B cell (primary cell): Measurements from ENCODE around the gene AKAP3. TPM values are rescaled to one million over a fixed set of nuclear protein-coding genes. Genes with fewer than 3 reads are reported as not detected.

Experiments used
- ATAC-seq: fragments of 200-7000 bp; cut with Tn5 transposase; one replicate; pipeline ENCODE4 v1.10.0; 2021; ENCODE audit warnings: low read depth, mild to moderate bottlenecking, moderate number of reproducible peaks, moderate library complexity
- CTCF ChIA-PET: fragments of 350-600 bp; sonication (Branson Sonifier 250); formaldehyde crosslinking; loops from one replicate; lab custom pipeline; 2021; ENCODE audit warnings: antibody characterized with exemption, inconsistent platforms; lab: Charles Lee
- POLR2A ChIA-PET: fragments of 350-600 bp; sonication (Branson Sonifier 250); formaldehyde crosslinking; loops from one replicate; lab custom pipeline; 2021; ENCODE audit warnings: antibody characterized with exemption; lab: Charles Lee
- DNase-seq: peaks from one replicate; pipeline ENCODE4 v3.0.0; 2013
- H2AFZ ChIP-seq: 2 replicates; pipeline ENCODE4 v1.6.1; 2012; ENCODE audit warnings: mild to moderate bottlenecking, low read depth, low read length; ENCODE audit not compliant: insufficient read depth, poor library complexity, severe bottlenecking
- H3K27ac ChIP-seq, 2 donors: 1 replicate in 1 of 2; 2 replicates in 1 of 2; pipeline ENCODE4 v1.5.1; 2012 to 2013; ENCODE audit warnings: low read length in 2 of 2, mild to moderate bottlenecking in 2 of 2, moderate library complexity in 1 of 2
- H3K27me3 ChIP-seq, 4 experiments: fragments of 200-600 bp in 1 of 4; sonication (generic) in 1 of 4; replicated peaks in 1 of 4; 1 replicate in 2 of 4; 2 replicates in 2 of 4; pipeline versions ENCODE4 v1.6.1 to v1.7.0; 2013 to 2016; ENCODE audit warnings: low read length in 3 of 4, mild to moderate bottlenecking in 2 of 4, mixed read lengths in 1 of 4, moderate library complexity in 1 of 4; ENCODE audit not compliant: insufficient read depth in 4 of 4, control insufficient read depth in 3 of 4; ENCODE audit errors: control extremely low read depth in 1 of 4
- H3K36me3 ChIP-seq, 2 experiments: replicated peaks in 1 of 2; 1 replicate in 1 of 2; 2 replicates in 1 of 2; pipeline versions ENCODE4 v1.6.1 to v1.7.1; 2013; ENCODE audit warnings: low read length in 1 of 2; ENCODE audit not compliant: insufficient read depth in 2 of 2, control insufficient read depth in 1 of 2; ENCODE audit errors: control extremely low read depth in 1 of 2, extremely low read depth in 1 of 2
- H3K4me1 ChIP-seq, 2 donors: fragments of 200-600 bp in 1 of 2; sonication (generic) in 1 of 2; 1 replicate in 1 of 2; 2 replicates in 1 of 2; pipeline versions ENCODE4 v1.5.1 to v1.6.1; 2013 to 2017; ENCODE audit warnings: low read length in 2 of 2; ENCODE audit not compliant: control insufficient read depth in 2 of 2, insufficient read depth in 2 of 2
- H3K4me2 ChIP-seq: replicated peaks from 2 replicates; pipeline ENCODE3; 2012; ENCODE audit warnings: mild to moderate bottlenecking, low read depth, low read length; ENCODE audit not compliant: poor library complexity, severe bottlenecking
- H3K4me3 ChIP-seq, 5 experiments: fragments of 200-600 bp in 1 of 5; sonication (generic) in 1 of 5; 1 replicate in 3 of 5; 2 replicates in 2 of 5; pipeline versions ENCODE4 v1.5.1 to v1.7.0; 2011 to 2016; ENCODE audit warnings: low read length in 4 of 5, mild to moderate bottlenecking in 4 of 5, low read depth in 2 of 5, control low read depth in 1 of 5, moderate library complexity in 1 of 5; ENCODE audit not compliant: insufficient read depth in 1 of 5; ENCODE audit errors: control extremely low read depth in 1 of 5, extremely low read depth in 1 of 5
- H3K79me2 ChIP-seq: fragments of 200-600 bp; sonication (generic); one replicate; pipeline ENCODE4 v1.6.0; 2016; ENCODE audit warnings: low read length; ENCODE audit not compliant: control insufficient read depth, insufficient read depth
- H3K9ac ChIP-seq: fragments of 200-600 bp; sonication (generic); 2 replicates; pipeline ENCODE4 v1.6.1; 2017; ENCODE audit warnings: mild to moderate bottlenecking, low read length, moderate library complexity
- H3K9me3 ChIP-seq, 3 donors: one replicate each; pipeline versions ENCODE4 v1.6.1 to v1.7.1; 2013; ENCODE audit warnings: low read length in 2 of 3; ENCODE audit not compliant: control insufficient read depth in 2 of 3, insufficient read depth in 1 of 3; ENCODE audit errors: control extremely low read depth in 1 of 3
- H4K20me1 ChIP-seq: 2 replicates; pipeline ENCODE4 v1.6.0; 2012; ENCODE audit warnings: mild to moderate bottlenecking, low read length; ENCODE audit not compliant: insufficient read depth, control insufficient read depth, poor library complexity, severe bottlenecking
- H3K27ac Mint-ChIP-seq: one replicate; pipeline ENCODE4 v1.8.0; 2021; ENCODE audit warnings: mixed read lengths
- H3K27me3 Mint-ChIP-seq: one replicate; pipeline ENCODE4 v1.8.0; 2021; ENCODE audit warnings: mixed read lengths
- H3K4me1 Mint-ChIP-seq: one replicate; pipeline ENCODE4 v1.8.0; 2021; ENCODE audit warnings: mixed read lengths
- H3K4me3 Mint-ChIP-seq: one replicate; pipeline ENCODE4 v1.8.0; 2021; ENCODE audit warnings: mixed read lengths
- H3K9me3 Mint-ChIP-seq: one replicate; pipeline ENCODE4 v1.8.0; 2022; ENCODE audit warnings: mixed read lengths; ENCODE audit not compliant: insufficient read depth
- EZH2 ChIP-seq: IDR thresholded peaks from 2 replicates; pipeline ENCODE4 v1.6.1; 2012; ENCODE audit warnings: borderline replicate concordance, low read depth, mild to moderate bottlenecking, moderate library complexity, low read length; ENCODE audit not compliant: insufficient read depth, poor library complexity, severe bottlenecking
- WGBS: methylation state at CpG from one replicate; pipeline ENCODE4 v1.1.5; 2013; ENCODE audit warnings: missing lambda C conversion rate; ENCODE audit not compliant: insufficient coverage; 5-methylcytosine and 5-hydroxymethylcytosine counted together
- intact Hi-C: fragments of 100-400 bp; cut with micrococcal nuclease; formaldehyde crosslinking; loops from one replicate; pipeline ENCODE4 v1.10.0; 2022
- polyA plus RNA-seq: library from polyadenylated mRNA; depleted of rRNA; stranded (reverse); fragments of >200 nt; gene quantifications from 2 replicates; pipeline ENCODE4 v1.2.3, GENCODE V29; 2012
- total RNA-seq, 2 donors: library from RNA; stranded (reverse); fragments of 120-200 nt in 1 of 2; gene quantifications; 1 replicate in 1 of 2; 2 replicates in 1 of 2; pipeline versions ENCODE4 v1.2.3 to v1.2.4, GENCODE V29; 2013 to 2022
- TF ChIP-seq, protein P1 (sequence below): fragments of 200-600 bp; IDR thresholded peaks from one replicate; pipeline ENCODE4 v1.8.0; 2022; ENCODE audit warnings: antibody characterized with exemption, mild to moderate bottlenecking

AKAP3 gene
- total and polyA plus RNA-seq, 2 donors (not counting 1 experiment from before 2014, with no cell fraction given): 1.2 to 3.8 TPM

DNA sequence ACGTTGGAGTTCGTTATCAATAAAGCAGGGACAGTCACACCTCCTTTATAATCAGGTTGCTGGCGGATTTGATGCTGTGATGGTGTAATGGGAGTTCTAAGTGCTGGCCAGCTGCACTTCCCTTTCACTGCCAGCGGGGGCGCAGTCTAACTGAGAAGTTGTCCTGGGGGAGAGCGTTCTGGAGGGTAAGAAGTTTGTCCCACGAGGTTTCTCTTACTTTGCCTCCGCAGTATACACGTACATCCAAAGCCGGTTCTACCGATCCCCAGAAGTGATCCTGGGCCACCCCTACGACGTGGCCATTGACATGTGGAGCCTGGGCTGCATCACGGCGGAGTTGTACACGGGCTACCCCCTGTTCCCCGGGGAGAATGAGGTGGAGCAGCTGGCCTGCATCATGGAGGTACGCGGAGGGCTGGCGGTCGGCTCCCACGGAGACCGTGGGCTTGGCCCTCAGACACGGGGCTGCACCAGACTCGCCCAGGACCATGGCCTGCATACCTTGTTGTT lies 44.1 kb downstream of the AKAP3 start:
- TF ChIP-seq EZH2: no peak
- TF ChIP-seq, protein P1, sequence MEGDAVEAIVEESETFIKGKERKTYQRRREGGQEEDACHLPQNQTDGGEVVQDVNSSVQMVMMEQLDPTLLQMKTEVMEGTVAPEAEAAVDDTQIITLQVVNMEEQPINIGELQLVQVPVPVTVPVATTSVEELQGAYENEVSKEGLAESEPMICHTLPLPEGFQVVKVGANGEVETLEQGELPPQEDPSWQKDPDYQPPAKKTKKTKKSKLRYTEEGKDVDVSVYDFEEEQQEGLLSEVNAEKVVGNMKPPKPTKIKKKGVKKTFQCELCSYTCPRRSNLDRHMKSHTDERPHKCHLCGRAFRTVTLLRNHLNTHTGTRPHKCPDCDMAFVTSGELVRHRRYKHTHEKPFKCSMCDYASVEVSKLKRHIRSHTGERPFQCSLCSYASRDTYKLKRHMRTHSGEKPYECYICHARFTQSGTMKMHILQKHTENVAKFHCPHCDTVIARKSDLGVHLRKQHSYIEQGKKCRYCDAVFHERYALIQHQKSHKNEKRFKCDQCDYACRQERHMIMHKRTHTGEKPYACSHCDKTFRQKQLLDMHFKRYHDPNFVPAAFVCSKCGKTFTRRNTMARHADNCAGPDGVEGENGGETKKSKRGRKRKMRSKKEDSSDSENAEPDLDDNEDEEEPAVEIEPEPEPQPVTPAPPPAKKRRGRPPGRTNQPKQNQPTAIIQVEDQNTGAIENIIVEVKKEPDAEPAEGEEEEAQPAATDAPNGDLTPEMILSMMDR: peak; percentile 100
- H3K27ac Mint-ChIP-seq: peak overlapping the region; percentile 96
- CTCF ChIA-PET: interaction anchor here (0.6 to 2.8 kb wide), 22 partner anchors 8 to 153 kb away, joined by 3 to 15 read pairs (median 4); partner anchors contain the start of genes AKAP3 and NDUFA9
- no peaks in the 10 kb centered on the region for H3K9me3 Mint-ChIP-seq
- H3K27me3 ChIP-seq: no peaks in the 10 kb centered on the region
- H3K4me2 ChIP-seq: peak overlapping the region; percentile 75
- peak overlapping the region; percentile 77 for H3K9ac ChIP-seq
- POLR2A ChIA-PET: interaction anchor here (0.6 to 0.7 kb wide), 2 partner anchors 40 to 67 kb away, joined by 3 to 9 read pairs; no protein-coding TSS in a partner anchor
- no peaks in the 10 kb centered on the region for H4K20me1 ChIP-seq
- peak; percentile 87 for DNase-seq
- no peaks in the 10 kb centered on the region for H3K9me3 ChIP-seq
- H2AFZ ChIP-seq: peak overlapping the region; percentile 80
- peaks cover 4 to 6% of the 10 kb centered on the region in 2 donors for H3K4me1 ChIP-seq
- 2% methylated on average over 17 of the region's 25 CpGs for WGBS
- peak overlapping the region; percentile 70 to 90 (median 85) for H3K4me3 ChIP-seq
- intact Hi-C loops: loop anchor here (1.0 kb wide), 3 partner anchors 37 to 66 kb away; partner anchors contain the start of genes AKAP3, NDUFA9 and RAD51AP1
- H3K27me3 Mint-ChIP-seq: no peaks in the 10 kb centered on the region
- peaks cover 18% of the 10 kb centered on the region for H3K79me2 ChIP-seq
- ATAC-seq: peak; percentile 97
- H3K4me3 Mint-ChIP-seq: peak overlapping the region; percentile 99
- peak overlapping the region in 1 of 2 donors; percentile 50 for H3K27ac ChIP-seq
- peaks cover 1 to 5% of the 10 kb centered on the region in 2 experiments for H3K36me3 ChIP-seq
- peaks cover 25% of the 10 kb centered on the region for H3K4me1 Mint-ChIP-seq

DNA sequence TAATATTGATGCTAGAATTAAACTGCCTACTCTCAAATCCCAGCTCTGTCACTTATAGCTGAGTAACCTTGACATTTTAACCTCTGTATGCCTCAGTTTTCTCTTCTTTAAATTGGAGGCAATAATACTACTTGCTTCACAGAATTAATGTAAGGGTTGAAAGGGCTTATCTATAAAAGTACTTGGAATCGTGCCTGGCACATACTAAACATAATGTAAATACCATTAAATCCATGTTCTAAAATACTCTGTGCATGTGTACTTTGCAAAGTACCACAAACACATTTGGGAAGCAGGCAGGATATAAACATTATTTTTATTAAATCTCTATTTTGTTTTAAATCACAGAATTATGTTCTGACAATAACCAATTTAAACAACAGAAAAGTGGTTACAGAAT lies 44.9 kb downstream of the AKAP3 start:
- no peak overlapping the region for H3K27ac ChIP-seq

More for the DNA sequence above, 44.9 kb downstream of the AKAP3 start:
- no peaks in the 10 kb centered on the region for H3K9me3 Mint-ChIP-seq
- no peaks in the 10 kb centered on the region for H3K36me3 ChIP-seq
- intact Hi-C loops: loop anchor here (1.0 kb wide), 3 partner anchors 37 to 66 kb away; partner anchors contain the start of genes AKAP3, NDUFA9 and RAD51AP1
- no peak for DNase-seq
- H4K20me1 ChIP-seq: no peaks in the 10 kb centered on the region
- H3K27me3 Mint-ChIP-seq: no peaks in the 10 kb centered on the region
- no peak overlapping the region for H2AFZ ChIP-seq
- peaks cover 18% of the 10 kb centered on the region for H3K79me2 ChIP-seq
- H3K4me1 ChIP-seq: peaks cover 4 to 6% of the 10 kb centered on the region in 2 donors
- no CpG with 5 or more reads among the region's 1 CpG for WGBS
- no peak overlapping the region for H3K4me3 Mint-ChIP-seq
- no peak overlapping the region for H3K9ac ChIP-seq
- H3K27ac Mint-ChIP-seq: no peak overlapping the region
- no peaks in the 10 kb centered on the region for H3K9me3 ChIP-seq
- ChIA-PET POLR2A (interaction anchor here (0.6 kb wide), 1 partner anchor 39 kb away, joined by 3 read pairs; no protein-coding TSS in a partner anchor), CTCF (interaction anchor here (0.6 to 2.8 kb wide), 20 partner anchors 8 to 154 kb away, joined by 3 to 15 read pairs (median 5); partner anchors contain the start of genes AKAP3 and NDUFA9)
- H3K27me3 ChIP-seq: no peaks in the 10 kb centered on the region
- peaks cover 25% of the 10 kb centered on the region for H3K4me1 Mint-ChIP-seq
- H3K4me2 ChIP-seq: no peak overlapping the region
- no peak overlapping the region for H3K4me3 ChIP-seq
- no peak for TF ChIP-seq EZH2
- TF ChIP-seq, protein P1: no peak
- no peak for ATAC-seq
